ENCODE data around the gene DGCR8. TPM values are rescaled to one million over a fixed set of nuclear protein-coding genes. Genes with fewer than 3 reads are reported as not detected.

Gene DGCR8
- polyA plus RNA-seq, 2 of the 4 experiments (the other 2 are of a cell fraction) = 18.1 to 21.3 TPM

DNA sequence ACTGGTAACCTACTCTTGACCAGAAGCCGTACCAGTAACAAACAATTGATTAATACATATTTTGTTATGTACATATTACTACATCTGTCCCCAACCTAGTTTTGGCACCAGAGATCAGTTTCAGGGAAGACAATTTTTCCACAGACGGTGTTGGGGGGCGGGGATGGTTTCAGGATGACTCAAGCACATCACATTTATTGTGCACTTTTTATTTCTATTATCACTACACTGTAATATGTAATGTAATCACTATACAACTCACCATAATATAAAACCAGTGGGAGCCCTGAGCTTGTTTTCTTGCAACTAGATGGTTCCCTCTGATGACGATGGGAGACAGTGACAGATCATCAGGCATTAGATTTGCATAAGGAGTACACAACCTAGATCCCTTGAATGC is 15.5 kb downstream of the DGCR8 start:
- no peak for FAIRE-seq
- CTCF ChIA-PET = interaction anchor here (0.5 to 1.4 kb wide), 2 partner anchors 13 to 560 kb away, joined by 4 to 7 read pairs; no protein-coding TSS in a partner anchor
- TF ChIP-seq CEBPB (IDR thresholded peaks at IDR 0.05) (no peak), HOXB13 (CRISPR knock-in tag; IDR thresholded peaks at IDR 0.05; ENCODE audit: low read depth) (no peak)
- TF ChIP-seq, protein P1, sequence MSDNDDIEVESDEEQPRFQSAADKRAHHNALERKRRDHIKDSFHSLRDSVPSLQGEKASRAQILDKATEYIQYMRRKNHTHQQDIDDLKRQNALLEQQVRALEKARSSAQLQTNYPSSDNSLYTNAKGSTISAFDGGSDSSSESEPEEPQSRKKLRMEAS (IDR thresholded peaks at IDR 0.05) = no peak
- TF ChIP-seq, protein P2, sequence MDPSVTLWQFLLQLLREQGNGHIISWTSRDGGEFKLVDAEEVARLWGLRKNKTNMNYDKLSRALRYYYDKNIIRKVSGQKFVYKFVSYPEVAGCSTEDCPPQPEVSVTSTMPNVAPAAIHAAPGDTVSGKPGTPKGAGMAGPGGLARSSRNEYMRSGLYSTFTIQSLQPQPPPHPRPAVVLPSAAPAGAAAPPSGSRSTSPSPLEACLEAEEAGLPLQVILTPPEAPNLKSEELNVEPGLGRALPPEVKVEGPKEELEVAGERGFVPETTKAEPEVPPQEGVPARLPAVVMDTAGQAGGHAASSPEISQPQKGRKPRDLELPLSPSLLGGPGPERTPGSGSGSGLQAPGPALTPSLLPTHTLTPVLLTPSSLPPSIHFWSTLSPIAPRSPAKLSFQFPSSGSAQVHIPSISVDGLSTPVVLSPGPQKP (IDR thresholded peaks at IDR 0.05; ENCODE audit: low read depth, low read length) = no peak
- TF ChIP-seq, protein P3, sequence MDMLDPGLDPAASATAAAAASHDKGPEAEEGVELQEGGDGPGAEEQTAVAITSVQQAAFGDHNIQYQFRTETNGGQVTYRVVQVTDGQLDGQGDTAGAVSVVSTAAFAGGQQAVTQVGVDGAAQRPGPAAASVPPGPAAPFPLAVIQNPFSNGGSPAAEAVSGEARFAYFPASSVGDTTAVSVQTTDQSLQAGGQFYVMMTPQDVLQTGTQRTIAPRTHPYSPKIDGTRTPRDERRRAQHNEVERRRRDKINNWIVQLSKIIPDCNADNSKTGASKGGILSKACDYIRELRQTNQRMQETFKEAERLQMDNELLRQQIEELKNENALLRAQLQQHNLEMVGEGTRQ (IDR thresholded peaks at IDR 0.05) = no peak
- Histone ChIP-seq H3K27ac (no peak overlapping the region), H3K4me1 (no peaks in the 10 kb centered on the region), H3K9me3 (0 out of 3 replicates have a peak, but pooled peaks cover 3% of the 10 kb centered on the region), H3K4me3 (no peak overlapping the region), H3K4me2 (no peak overlapping the region)
- POLR2A ChIA-PET = no interaction called here
- no peak for ATAC-seq
- WGBS (ENCODE audit: missing lambda C conversion rate) = 94% methylated on average over 4 of the region's 4 CpGs
- DNase-seq (ENCODE audit: low read depth in 1 of 2, low spot score in 1 of 2) = no peak

DNA sequence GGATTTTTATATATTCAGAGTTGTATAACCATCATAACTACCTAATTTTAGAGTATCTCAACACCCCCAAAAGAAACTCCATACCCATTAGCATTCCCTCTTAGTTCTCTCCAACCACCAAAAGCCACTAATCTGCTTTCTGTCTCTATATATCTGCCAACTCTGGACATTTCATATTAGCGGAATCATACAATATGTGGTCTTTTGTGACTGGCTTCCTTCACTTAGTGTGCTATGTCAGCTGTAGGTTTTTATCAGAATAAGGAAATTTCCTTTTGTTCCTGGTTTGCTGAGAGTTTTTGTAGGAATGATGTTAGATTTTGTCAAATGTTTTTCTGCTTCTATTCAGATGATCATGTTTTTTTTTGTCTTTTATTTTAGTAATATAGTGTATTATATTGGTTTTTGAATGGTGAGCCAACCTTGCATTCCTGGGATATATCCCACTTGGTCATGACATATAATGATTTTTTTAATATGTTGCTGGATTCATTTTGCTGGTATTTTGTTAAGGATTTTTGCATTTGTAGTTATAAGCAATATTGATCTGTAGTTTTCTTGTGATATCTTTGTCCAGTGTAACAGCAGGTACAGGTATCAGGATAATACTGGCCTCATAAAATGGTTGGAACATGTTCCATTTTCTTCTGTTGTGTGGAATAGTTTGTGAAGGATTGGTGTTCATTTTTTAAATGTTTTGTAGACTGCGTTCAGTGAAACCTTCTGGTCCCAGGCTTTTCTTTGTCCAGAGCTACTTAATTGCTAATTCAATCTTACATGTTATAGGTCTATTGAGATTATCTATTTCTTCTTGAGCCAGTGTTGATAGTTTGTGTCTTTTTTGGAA is 16.8 kb downstream of the DGCR8 start:
- POLR2A ChIA-PET = no interaction called here

DNA sequence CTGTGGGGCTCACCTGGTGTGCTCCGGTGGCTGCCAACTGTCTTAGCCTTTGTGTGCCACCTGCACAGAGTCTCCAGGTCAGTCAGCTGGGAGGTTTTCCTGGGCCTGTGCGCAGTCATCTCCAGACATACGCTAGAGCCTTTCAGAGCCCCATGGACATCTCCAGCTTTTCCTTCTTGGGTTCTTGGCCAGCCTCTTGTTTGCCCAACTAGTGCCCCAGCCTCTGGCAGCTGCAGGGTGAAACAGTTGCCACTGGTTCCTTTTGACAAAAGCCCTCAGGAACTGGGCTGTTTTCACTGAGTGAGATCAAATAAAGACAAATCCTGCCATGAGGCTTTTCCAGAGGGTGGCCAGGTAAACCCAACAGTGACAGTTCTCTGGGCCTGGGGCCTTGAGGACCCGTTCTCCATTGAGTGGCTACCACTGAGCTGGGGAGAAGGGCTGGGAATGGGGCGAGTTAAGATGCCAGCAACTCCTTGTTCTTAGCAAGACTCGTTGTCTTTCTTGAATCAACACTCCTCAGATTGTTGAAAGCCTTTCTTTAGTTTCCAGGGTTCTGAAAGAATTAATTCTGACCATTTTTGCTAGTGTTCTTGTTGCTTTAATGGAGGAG is 19.2 kb downstream of the DGCR8 start:
- H3K9me3 ChIP-seq = 0 out of 3 replicates have a peak, but pooled peaks cover 3% of the 10 kb centered on the region
- DNase-seq (ENCODE audit: low read depth in 1 of 2, low spot score in 1 of 2) = no peak
- POLR2A ChIA-PET = no interaction called here
- CTCF ChIA-PET = interaction anchor here (0.7 kb wide), 2 partner anchors 23 to 58 kb away, joined by 3 read pairs; no protein-coding TSS in a partner anchor
- WGBS (ENCODE audit: missing lambda C conversion rate) = 96% methylated on average over 5 of the region's 6 CpGs
- no peak overlapping the region for H3K27ac ChIP-seq
- no peak for FAIRE-seq
- no peak overlapping the region for H3K4me2 ChIP-seq
- H3K4me1 ChIP-seq = no peaks in the 10 kb centered on the region
- no peak for ATAC-seq
- no peak for TF ChIP-seq CBX2 (IDR thresholded peaks at IDR 0.05; ENCODE audit: borderline replicate concordance, low read depth)
- TF ChIP-seq, protein P3 (IDR thresholded peaks at IDR 0.05) = no peak
- no peak for TF ChIP-seq RFX5 (IDR thresholded peaks at IDR 0.05)
- no peak for TF ChIP-seq NPAS2 (CRISPR knock-in tag; IDR thresholded peaks at IDR 0.05; ENCODE audit: borderline replicate concordance)
- H3K4me3 ChIP-seq = no peak overlapping the region

More for the DNA sequence above, 16.8 kb downstream of the DGCR8 start:
- no peak overlapping the region for H3K4me3 ChIP-seq
- no peak for DNase-seq (ENCODE audit: low read depth in 1 of 2, low spot score in 1 of 2)
- H3K4me1 ChIP-seq = no peaks in the 10 kb centered on the region
- FAIRE-seq = no peak
- no peak overlapping the region for H3K4me2 ChIP-seq
- no peak for TF ChIP-seq GATA3 (IDR thresholded peaks at IDR 0.05; ENCODE audit: borderline replicate concordance)
- TF ChIP-seq KDM1A (IDR thresholded peaks at IDR 0.05; ENCODE audit: low read depth) = no peak
- TF ChIP-seq CHD4 (IDR thresholded peaks at IDR 0.05; ENCODE audit: borderline replicate concordance) = no peak
- TF ChIP-seq CBX2 (IDR thresholded peaks at IDR 0.05; ENCODE audit: borderline replicate concordance, low read depth) = no peak
- TF ChIP-seq MAFK (IDR thresholded peaks at IDR 0.05; ENCODE audit: partially characterized antibody) = no peak
- TF ChIP-seq, protein P3 (IDR thresholded peaks at IDR 0.05) = no peak
- TF ChIP-seq SMC3 (IDR thresholded peaks at IDR 0.05) = no peak
- H3K9me3 ChIP-seq = 0 out of 3 replicates have a peak, but pooled peaks cover 3% of the 10 kb centered on the region
- CTCF ChIA-PET = interaction anchor here (1.1 to 1.5 kb wide), 3 partner anchors 9 to 14 kb away, joined by 3 to 7 read pairs (median 4); no protein-coding TSS in a partner anchor
- no peak overlapping the region for H3K27ac ChIP-seq
- WGBS (ENCODE audit: missing lambda C conversion rate) = 92% methylated on average over 2 of the region's 2 CpGs
- no peak for ATAC-seq

All from A549 (cell line).